B cell (primary cell): Measurements from ENCODE around the gene ARFGAP3. TPM values are rescaled to one million over a fixed set of nuclear protein-coding genes. Genes with fewer than 3 reads are reported as not detected.

ENCODE experiments used
- ATAC-seq: fragments of 200-7000 bp; cut with Tn5 transposase; one replicate; pipeline ENCODE4 v1.10.0; 2021; ENCODE audit warnings: low read depth, mild to moderate bottlenecking, moderate number of reproducible peaks, moderate library complexity
- CTCF ChIA-PET: fragments of 350-600 bp; sonication (Branson Sonifier 250); formaldehyde crosslinking; loops from one replicate; lab custom pipeline; 2021; ENCODE audit warnings: antibody characterized with exemption, inconsistent platforms; lab: Charles Lee
- POLR2A ChIA-PET: fragments of 350-600 bp; sonication (Branson Sonifier 250); formaldehyde crosslinking; loops from one replicate; lab custom pipeline; 2021; ENCODE audit warnings: antibody characterized with exemption; lab: Charles Lee
- DNase-seq: peaks from one replicate; pipeline ENCODE4 v3.0.0; 2013
- H2AFZ ChIP-seq: 2 replicates; pipeline ENCODE4 v1.6.1; 2012; ENCODE audit warnings: mild to moderate bottlenecking, low read depth, low read length; ENCODE audit not compliant: insufficient read depth, poor library complexity, severe bottlenecking
- H3K27ac ChIP-seq, 2 donors: 1 replicate in 1 of 2; 2 replicates in 1 of 2; pipeline ENCODE4 v1.5.1; 2012 to 2013; ENCODE audit warnings: low read length in 2 of 2, mild to moderate bottlenecking in 2 of 2, moderate library complexity in 1 of 2
- H3K27me3 ChIP-seq, 4 experiments: fragments of 200-600 bp in 1 of 4; sonication (generic) in 1 of 4; replicated peaks in 1 of 4; 1 replicate in 2 of 4; 2 replicates in 2 of 4; pipeline versions ENCODE4 v1.6.1 to v1.7.0; 2013 to 2016; ENCODE audit warnings: low read length in 3 of 4, mild to moderate bottlenecking in 2 of 4, mixed read lengths in 1 of 4, moderate library complexity in 1 of 4; ENCODE audit not compliant: insufficient read depth in 4 of 4, control insufficient read depth in 3 of 4; ENCODE audit errors: control extremely low read depth in 1 of 4
- H3K36me3 ChIP-seq, 2 experiments: replicated peaks in 1 of 2; 1 replicate in 1 of 2; 2 replicates in 1 of 2; pipeline versions ENCODE4 v1.6.1 to v1.7.1; 2013; ENCODE audit warnings: low read length in 1 of 2; ENCODE audit not compliant: insufficient read depth in 2 of 2, control insufficient read depth in 1 of 2; ENCODE audit errors: control extremely low read depth in 1 of 2, extremely low read depth in 1 of 2
- H3K4me1 ChIP-seq, 2 donors: fragments of 200-600 bp in 1 of 2; sonication (generic) in 1 of 2; 1 replicate in 1 of 2; 2 replicates in 1 of 2; pipeline versions ENCODE4 v1.5.1 to v1.6.1; 2013 to 2017; ENCODE audit warnings: low read length in 2 of 2; ENCODE audit not compliant: control insufficient read depth in 2 of 2, insufficient read depth in 2 of 2
- H3K4me2 ChIP-seq: replicated peaks from 2 replicates; pipeline ENCODE3; 2012; ENCODE audit warnings: mild to moderate bottlenecking, low read depth, low read length; ENCODE audit not compliant: poor library complexity, severe bottlenecking
- H3K4me3 ChIP-seq, 5 experiments: fragments of 200-600 bp in 1 of 5; sonication (generic) in 1 of 5; 1 replicate in 3 of 5; 2 replicates in 2 of 5; pipeline versions ENCODE4 v1.5.1 to v1.7.0; 2011 to 2016; ENCODE audit warnings: low read length in 4 of 5, mild to moderate bottlenecking in 4 of 5, low read depth in 2 of 5, control low read depth in 1 of 5, moderate library complexity in 1 of 5; ENCODE audit not compliant: insufficient read depth in 1 of 5; ENCODE audit errors: control extremely low read depth in 1 of 5, extremely low read depth in 1 of 5
- H3K79me2 ChIP-seq: fragments of 200-600 bp; sonication (generic); one replicate; pipeline ENCODE4 v1.6.0; 2016; ENCODE audit warnings: low read length; ENCODE audit not compliant: control insufficient read depth, insufficient read depth
- H3K9ac ChIP-seq: fragments of 200-600 bp; sonication (generic); 2 replicates; pipeline ENCODE4 v1.6.1; 2017; ENCODE audit warnings: mild to moderate bottlenecking, low read length, moderate library complexity
- H3K9me3 ChIP-seq, 3 donors: one replicate each; pipeline versions ENCODE4 v1.6.1 to v1.7.1; 2013; ENCODE audit warnings: low read length in 2 of 3; ENCODE audit not compliant: control insufficient read depth in 2 of 3, insufficient read depth in 1 of 3; ENCODE audit errors: control extremely low read depth in 1 of 3
- H4K20me1 ChIP-seq: 2 replicates; pipeline ENCODE4 v1.6.0; 2012; ENCODE audit warnings: mild to moderate bottlenecking, low read length; ENCODE audit not compliant: insufficient read depth, control insufficient read depth, poor library complexity, severe bottlenecking
- H3K27ac Mint-ChIP-seq: one replicate; pipeline ENCODE4 v1.8.0; 2021; ENCODE audit warnings: mixed read lengths
- H3K27me3 Mint-ChIP-seq: one replicate; pipeline ENCODE4 v1.8.0; 2021; ENCODE audit warnings: mixed read lengths
- H3K4me1 Mint-ChIP-seq: one replicate; pipeline ENCODE4 v1.8.0; 2021; ENCODE audit warnings: mixed read lengths
- H3K4me3 Mint-ChIP-seq: one replicate; pipeline ENCODE4 v1.8.0; 2021; ENCODE audit warnings: mixed read lengths
- H3K9me3 Mint-ChIP-seq: one replicate; pipeline ENCODE4 v1.8.0; 2022; ENCODE audit warnings: mixed read lengths; ENCODE audit not compliant: insufficient read depth
- EZH2 ChIP-seq: IDR thresholded peaks from 2 replicates; pipeline ENCODE4 v1.6.1; 2012; ENCODE audit warnings: borderline replicate concordance, low read depth, mild to moderate bottlenecking, moderate library complexity, low read length; ENCODE audit not compliant: insufficient read depth, poor library complexity, severe bottlenecking
- WGBS: methylation state at CpG from one replicate; pipeline ENCODE4 v1.1.5; 2013; ENCODE audit warnings: missing lambda C conversion rate; ENCODE audit not compliant: insufficient coverage; 5-methylcytosine and 5-hydroxymethylcytosine counted together
- intact Hi-C: fragments of 100-400 bp; cut with micrococcal nuclease; formaldehyde crosslinking; loops from one replicate; pipeline ENCODE4 v1.10.0; 2022
- polyA plus RNA-seq: library from polyadenylated mRNA; depleted of rRNA; stranded (reverse); fragments of >200 nt; gene quantifications from 2 replicates; pipeline ENCODE4 v1.2.3, GENCODE V29; 2012
- total RNA-seq, 2 donors: library from RNA; stranded (reverse); fragments of 120-200 nt in 1 of 2; gene quantifications; 1 replicate in 1 of 2; 2 replicates in 1 of 2; pipeline versions ENCODE4 v1.2.3 to v1.2.4, GENCODE V29; 2013 to 2022
- TF ChIP-seq, protein P1 (sequence below): fragments of 200-600 bp; IDR thresholded peaks from one replicate; pipeline ENCODE4 v1.8.0; 2022; ENCODE audit warnings: antibody characterized with exemption, mild to moderate bottlenecking

Gene ARFGAP3
- total and polyA plus RNA-seq, 2 donors (not counting 1 experiment from before 2014, with no cell fraction given) = 10.7 to 33.2 TPM

- Histone ChIP-seq H3K9me3 (no peaks in the 10 kb centered on the region), H3K36me3 (peaks cover 6 to 61% of the 10 kb centered on the region in 2 experiments), H3K4me1 (no peaks in the 10 kb centered on the region), H4K20me1 (no peaks in the 10 kb centered on the region), H3K4me2 (no peak overlapping the region), H3K9ac (no peak overlapping the region), H3K79me2 (no peaks in the 10 kb centered on the region), H2AFZ (no peak overlapping the region), H3K27me3 (no peaks in the 10 kb centered on the region), H3K4me3 (no peak overlapping the region), H3K27ac (no peak overlapping the region)
- intact Hi-C loops = no loop called here
- ChIA-PET POLR2A (no interaction called here), CTCF (no interaction called here)
- Mint-ChIP-seq H3K27me3 (no peaks in the 10 kb centered on the region), H3K9me3 (no peaks in the 10 kb centered on the region), H3K4me3 (no peak overlapping the region), H3K27ac (no peak overlapping the region), H3K4me1 (no peaks in the 10 kb centered on the region)
- no peak for ATAC-seq
- WGBS = no CpG with 5 or more reads among the region's 3 CpGs
- DNase-seq = no peak
- TF ChIP-seq, protein P1, sequence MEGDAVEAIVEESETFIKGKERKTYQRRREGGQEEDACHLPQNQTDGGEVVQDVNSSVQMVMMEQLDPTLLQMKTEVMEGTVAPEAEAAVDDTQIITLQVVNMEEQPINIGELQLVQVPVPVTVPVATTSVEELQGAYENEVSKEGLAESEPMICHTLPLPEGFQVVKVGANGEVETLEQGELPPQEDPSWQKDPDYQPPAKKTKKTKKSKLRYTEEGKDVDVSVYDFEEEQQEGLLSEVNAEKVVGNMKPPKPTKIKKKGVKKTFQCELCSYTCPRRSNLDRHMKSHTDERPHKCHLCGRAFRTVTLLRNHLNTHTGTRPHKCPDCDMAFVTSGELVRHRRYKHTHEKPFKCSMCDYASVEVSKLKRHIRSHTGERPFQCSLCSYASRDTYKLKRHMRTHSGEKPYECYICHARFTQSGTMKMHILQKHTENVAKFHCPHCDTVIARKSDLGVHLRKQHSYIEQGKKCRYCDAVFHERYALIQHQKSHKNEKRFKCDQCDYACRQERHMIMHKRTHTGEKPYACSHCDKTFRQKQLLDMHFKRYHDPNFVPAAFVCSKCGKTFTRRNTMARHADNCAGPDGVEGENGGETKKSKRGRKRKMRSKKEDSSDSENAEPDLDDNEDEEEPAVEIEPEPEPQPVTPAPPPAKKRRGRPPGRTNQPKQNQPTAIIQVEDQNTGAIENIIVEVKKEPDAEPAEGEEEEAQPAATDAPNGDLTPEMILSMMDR = no peak
- TF ChIP-seq EZH2 = no peak
These were observed 27.8 kb downstream of the ARFGAP3 start for GRCh38 chr22:42829302-42829701.

DNA sequence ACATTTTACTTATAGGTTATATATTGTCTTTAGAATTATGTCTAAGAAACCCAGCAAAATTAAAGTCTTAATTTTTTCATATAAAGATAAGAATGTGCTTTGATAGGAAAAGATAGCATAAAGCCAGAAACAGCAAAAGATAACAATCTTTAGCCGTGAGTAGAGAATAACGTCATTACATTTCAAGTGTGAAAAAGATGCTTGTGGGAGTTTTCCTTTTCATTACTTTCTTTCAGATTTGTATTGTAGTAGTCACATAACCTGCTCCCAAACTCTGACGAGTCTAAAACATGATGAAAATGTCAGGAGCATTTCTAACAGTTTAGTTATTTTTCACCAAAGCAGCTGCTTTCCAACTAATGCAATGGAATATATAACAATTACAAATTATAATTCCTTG lies 31.3 kb downstream of the ARFGAP3 start:
- POLR2A ChIA-PET = no interaction called here
- WGBS = no CpG with 5 or more reads among the region's 3 CpGs

More for the DNA sequence above, 31.3 kb downstream of the ARFGAP3 start:
- H4K20me1 ChIP-seq = no peaks in the 10 kb centered on the region
- H3K27me3 ChIP-seq = no peaks in the 10 kb centered on the region
- Mint-ChIP-seq H3K4me1 (no peaks in the 10 kb centered on the region), H3K27ac (no peak overlapping the region), H3K9me3 (peaks cover 2% of the 10 kb centered on the region), H3K27me3 (no peaks in the 10 kb centered on the region), H3K4me3 (no peak overlapping the region)
- ATAC-seq (no peak), DNase-seq (no peak)
- H3K9ac ChIP-seq = no peak overlapping the region
- peaks cover 0 to 2% (median 0%) of the 10 kb centered on the region in 3 donors for H3K9me3 ChIP-seq
- no peak overlapping the region for H3K27ac ChIP-seq
- no peak overlapping the region for H3K4me3 ChIP-seq
- no peaks in the 10 kb centered on the region for H3K79me2 ChIP-seq
- TF ChIP-seq, protein P1 = no peak
- no peak for TF ChIP-seq EZH2
- H3K4me1 ChIP-seq = no peaks in the 10 kb centered on the region
- intact Hi-C loops = no loop called here
- H3K36me3 ChIP-seq = peaks cover 10 to 44% of the 10 kb centered on the region in 2 experiments
- H2AFZ ChIP-seq = no peak overlapping the region
- CTCF ChIA-PET = no interaction called here
- no peak overlapping the region for H3K4me2 ChIP-seq
